ENCODE results near the gene ZSWIM6.

GRCh38 chr5:61423487-61424145 is 91.6 kb downstream of the ZSWIM6 start:
- no peak for TF ChIP-seq CTCF (conservative IDR thresholded peaks at IDR 0.05)
- no peak for TF ChIP-seq ZFX (IDR thresholded peaks at IDR 0.05)

Measured in C4-2B (cell line).